ENCODE results near the gene POR.
"Not testable (repeated sequence)": the region's sequence is repeated elsewhere in the genome, so short reads cannot be mapped to it uniquely, and the experiment has no call there.

POR gene

DNA sequence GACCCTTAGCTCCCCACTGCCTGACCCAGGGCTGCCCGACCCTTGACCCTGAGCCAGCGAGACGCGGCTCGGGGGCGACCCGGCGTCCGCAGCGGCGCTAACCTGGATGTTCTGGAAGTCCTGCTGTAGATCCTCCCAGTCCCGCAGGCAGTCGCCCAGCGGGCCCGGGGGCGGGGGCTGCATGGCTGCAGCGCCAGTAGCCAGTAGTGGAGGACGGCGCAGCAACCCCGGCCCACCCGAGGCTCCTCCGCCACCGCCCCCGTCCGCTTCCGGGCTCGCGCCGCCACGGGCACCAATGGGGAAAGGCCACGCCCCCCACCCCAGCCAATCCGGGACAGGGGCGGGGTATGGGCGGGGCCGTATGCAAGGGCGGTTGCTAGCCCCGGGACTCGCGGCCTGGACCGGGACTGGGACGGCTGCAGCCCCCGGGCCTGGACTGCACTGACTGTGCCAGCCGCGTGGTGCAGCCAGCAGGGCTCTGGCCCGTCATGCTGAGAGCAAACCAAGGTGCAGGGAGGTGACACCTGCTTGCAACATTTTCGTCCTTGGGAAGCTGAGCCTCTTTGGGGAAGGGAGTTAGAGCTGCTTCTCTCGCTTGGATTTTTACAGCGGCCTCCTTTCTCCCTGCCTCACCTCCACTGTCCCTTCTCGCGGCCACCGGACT lies 79.6 kb downstream of the POR start, which contains the start of gene TMEM120A:
Gene TMEM120A, minus strand, starts transcription at position 208 of the 664 bp plus-strand sequence. Its CDS starts 25 bp downstream, at position 183.
- DNase-seq = peak; percentile 79 to 86

DNA sequence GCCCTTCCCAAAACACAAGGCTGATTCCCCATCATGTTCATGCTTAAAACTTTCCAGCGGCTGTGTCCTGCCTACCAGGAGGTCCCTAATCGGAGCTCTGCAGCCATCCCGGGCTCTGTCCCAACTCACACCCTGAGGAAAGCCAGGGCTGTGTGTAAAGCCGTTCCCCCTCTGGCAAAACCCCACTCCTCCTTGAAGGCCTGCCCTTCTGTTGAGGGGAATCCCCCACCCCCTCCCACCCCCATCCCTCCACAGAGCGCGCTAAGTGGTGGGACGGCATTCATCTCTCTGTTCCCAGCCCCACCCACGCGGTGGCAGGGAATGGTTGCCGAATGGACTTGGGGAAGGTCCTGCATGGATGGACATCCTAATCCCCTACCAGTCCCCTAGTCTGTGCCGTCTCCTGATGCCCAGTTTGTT lies 80.1 kb downstream of the POR start:
- DNase-seq = no peak

DNA sequence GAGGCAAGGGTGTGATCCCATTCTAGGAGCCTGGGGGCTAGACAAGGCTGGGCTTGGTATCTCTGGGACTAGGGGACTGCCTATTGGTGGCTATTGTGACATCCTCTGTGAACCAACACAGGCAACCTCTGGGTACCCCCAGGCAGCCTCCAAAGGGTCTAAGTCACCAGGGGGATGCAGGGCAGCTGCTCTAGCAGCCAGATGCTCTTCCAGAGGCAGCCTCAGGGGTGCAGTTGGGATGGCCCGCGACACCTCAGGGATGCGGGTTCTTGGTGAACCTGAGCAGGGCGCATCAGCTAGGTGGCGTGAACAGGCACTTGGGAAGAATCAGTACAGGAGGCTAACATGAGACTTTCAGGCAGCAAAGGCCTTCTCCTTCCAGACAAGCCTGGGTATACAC lies 81.0 kb downstream of the POR start:
- DNase-seq = no peak

DNA sequence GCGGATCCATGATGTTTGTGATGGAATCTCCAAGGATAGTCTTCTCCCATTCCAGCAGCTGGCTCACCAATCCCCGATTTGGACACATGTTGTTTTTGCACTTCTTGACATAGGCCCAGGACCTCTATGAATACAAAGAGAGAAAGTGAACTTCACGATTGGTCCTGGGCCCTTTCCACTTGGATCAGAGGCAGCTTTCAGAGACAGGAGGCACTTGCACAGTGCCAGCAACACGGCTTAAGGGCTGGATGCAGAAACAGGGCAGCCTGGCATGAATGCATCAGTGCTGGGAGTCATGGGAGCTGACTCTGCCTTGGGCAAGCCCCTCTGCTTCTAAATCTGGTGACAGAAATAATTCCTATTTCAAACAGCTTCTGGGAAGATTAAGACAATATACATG lies 81.5 kb downstream of the POR start:
- no peak for DNase-seq

DNA sequence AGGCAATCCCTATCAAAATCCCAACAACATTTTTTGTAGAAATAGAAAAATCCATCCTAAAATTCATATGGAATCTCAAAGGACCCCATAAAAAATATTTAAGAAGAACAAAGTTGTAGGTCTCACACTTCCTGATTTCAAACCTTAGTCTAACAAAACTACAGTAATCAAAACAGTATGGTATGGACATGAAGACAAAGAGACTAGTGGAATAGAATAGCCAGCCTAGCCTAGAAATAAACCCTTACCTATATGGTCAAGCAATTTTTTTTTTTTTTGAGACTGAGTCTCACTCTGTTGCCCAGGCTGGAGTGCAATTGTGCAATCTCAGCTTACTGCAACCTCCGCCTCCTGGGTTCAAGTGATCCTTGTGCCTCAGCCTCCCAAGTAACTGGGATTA lies 83.1 kb downstream of the POR start:
- DNase-seq = no peak

DNA sequence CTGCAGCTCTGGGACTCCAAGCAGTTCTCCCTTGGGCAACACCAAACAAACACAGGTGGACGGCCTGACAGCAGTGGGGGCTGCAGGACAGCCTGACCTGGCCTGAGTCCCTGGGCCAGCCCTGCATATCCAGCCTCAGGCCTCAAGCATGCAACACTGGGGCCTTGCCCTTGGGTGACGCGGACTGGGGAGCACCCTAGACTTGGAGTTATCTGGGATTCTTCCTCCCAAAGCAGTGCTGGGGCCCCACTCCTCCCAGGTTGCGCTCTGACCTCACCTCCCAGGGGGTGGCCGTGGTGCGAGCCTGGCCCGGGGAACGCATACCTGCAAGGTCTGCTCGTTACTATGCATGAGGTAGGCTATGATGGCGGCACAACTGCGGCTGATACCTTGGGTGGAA lies 85.6 kb downstream of the POR start:
- DNase-seq = no peak

DNA sequence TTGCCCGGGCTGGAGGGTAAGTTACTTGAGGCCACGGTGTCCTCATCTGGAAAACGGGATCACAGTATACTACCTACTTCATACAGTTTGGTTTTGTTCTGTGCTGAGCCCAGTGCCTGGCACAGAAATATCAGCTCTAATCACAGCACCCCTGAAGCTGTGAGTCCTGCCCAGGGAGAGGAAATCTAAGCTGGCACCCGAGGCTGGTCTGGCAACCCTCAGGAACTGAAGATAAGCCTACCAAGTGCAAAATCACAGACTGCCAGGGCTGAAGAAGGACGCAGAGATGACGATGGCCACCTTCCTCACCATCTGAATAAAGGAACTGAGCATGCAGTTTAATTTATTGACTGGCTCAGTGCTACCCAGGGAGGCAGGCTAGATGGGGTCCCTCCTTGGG lies 87.2 kb downstream of the POR start:
- DNase-seq = no peak

DNA sequence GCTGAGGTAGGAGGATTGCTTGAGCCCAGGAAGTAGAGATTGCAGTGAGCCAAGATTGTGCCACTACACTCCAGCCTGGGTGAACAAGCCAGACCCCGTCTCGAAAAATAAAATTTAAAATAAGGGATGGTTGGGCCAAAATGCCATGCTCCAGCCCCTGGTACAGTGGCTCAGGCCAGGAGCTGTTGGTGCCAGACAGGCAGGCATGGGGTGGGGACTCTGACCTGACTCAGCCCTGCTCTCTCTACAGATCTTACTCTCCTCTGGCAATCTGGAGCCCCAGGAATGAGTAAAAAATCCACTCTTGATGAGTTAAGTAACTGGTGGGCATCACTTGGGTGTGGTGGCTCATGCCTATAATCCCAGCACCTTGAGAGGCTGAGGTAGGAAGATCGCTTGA lies 87.9 kb downstream of the POR start:
- no peak for DNase-seq

DNA sequence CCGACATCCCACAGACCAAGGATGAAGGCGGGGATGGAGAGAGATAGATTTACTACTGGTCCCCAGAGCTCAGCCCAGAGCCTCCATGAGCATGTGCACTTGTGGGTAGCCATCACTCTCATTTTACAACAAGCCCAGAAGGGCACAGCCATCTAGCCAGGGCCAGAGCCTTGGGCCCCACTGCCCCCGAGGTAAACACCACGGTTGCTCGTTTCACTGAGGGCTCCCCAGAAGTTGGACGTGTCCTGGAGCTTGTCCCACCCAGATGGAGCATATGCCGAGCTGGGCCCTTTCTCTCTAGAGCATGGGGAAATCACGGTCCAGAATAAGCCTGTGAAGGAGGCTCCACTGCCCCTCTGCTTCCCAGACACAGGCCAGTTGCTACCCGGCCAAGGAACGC lies 88.4 kb downstream of the POR start:
- DNase-seq = no peak

DNA sequence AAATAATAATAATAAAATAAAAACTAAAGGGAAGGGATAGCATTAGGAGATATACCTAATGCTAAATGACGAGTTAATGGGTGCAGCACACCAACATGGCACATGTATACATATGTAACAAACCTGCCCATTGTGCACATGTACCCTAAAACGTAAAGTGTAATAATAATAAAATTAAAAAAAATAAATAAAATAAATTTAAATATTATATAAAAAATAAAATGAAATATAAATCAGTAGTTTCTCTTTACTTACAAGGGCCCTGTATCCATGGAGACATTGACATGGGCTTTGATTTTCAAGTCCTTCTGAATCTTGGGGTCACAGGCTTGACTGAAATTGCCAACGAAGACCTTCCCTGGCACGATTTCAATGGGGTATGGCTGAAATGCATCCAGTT lies 90.0 kb downstream of the POR start:
- not testable (repeated sequence) for DNase-seq

DNA sequence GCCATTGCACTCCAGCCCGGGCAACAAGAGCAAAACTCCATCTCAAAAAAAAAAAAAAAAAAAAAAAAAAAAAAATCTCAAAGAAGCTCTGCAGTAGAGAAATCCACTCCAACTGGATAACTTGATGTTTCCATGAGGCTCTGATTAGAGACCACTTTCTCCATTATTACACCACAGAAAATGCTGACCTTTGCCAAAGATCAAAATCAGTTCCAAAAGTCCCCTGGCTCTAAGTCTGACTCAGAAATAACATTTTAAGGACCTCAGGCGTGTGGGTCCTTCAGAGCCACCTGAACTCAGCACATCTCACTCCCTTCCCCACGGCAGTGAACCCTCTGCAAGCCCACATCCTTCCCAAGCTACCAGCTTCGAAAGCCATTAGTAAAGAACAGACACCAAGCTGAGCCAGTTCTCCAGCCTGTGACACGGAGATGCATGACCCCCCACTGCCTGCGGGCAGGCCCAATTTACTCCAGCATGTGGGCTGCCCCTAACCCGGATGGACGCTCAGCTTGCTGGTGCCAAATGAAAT lies 93.3 kb downstream of the POR start:
- no peak for DNase-seq

DNA sequence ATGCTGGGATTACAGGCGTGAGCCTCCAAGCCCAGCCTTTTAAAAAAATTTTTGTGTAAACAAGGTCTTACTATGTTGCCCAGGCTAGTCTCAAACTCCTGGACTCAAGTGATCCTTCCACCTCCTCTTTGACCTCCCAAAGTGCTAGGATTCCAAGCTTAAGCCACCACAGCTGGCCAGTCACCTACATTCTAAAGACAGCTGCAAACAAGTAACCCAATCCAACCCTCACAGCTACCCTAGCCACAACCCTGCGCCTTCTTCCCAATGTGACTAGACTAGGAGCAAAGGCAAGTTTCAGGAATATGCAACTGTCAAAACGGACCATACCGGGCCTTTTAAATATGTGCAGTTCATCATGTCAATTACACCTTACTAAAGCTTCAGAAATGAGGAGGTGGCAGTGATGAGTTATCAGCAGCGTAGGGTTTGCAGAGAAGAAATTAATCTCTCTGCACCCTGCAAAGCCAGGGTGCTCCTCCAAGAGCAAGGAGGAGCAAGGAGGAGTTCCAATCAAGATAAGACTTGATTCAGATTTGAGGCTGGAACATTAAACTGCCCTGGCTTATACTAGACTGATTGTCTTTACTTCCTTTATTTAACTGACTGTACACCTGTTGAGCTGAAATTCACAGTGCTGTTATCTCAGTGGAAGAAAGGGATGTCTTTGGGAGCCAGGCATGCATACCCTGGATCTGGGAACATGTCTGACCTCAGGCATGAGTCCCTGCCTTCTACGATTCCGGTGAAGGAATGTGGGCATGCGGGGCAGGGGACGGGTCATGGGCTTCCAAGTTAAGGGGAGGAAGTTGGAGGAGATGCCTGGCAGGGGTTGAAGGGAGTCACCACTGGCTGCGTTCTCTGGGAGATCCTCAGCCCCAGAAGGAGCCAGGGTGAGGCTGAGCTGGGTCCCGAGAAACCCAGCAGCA lies 95.0 kb downstream of the POR start:
- no peak for DNase-seq

DNA sequence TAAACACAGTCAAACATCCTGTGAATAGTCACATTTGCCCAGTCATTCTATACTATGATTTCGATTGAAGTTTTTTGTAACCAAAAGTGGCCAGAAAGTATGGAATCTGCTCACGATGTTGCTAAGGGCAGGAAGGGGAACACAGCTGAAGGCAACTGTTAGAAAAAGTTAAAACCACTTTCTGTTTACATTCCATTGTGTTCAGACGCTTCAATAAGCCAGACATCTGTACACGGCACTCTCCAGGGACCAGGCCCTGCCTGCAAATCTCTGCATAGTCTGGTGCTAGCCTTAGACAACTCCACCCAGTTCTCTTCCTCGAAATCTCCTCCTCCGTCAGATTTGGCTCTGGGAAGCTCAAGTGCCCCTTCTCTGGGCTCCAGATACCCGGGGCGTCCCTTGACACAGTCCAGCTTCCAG lies 96.5 kb downstream of the POR start:
- DNase-seq = no peak

DNA sequence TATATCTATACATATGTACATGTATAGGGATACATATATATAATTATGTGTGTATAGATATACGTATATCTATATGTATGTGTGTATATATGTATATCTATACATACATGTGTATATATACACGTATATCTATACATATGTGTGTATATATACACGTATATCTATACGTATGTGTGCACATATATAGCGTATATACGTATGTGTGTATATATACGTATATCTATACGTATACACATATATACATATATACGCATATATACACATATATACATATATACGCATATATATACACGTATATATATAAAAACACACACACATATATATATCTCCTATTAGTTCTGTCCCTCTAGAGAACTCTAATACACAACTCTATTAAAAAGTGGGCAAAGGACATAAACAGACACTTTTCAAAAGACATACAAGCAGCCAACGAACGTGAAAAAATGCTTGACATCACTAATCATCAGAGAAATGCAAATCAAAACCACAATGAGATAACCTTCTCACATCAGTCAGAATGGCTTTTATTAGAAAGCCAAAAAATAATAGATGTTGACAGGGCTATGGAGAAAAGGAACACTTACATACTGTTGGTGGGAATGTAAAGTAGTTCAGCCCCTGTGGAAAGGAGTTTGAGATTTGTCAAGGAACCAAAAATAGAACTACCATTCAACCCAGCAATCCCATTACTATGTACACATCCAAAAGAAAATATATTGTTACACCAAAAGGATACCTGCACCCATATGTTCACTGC lies 101.4 kb downstream of the POR start:
- DNase-seq = no peak

DNA sequence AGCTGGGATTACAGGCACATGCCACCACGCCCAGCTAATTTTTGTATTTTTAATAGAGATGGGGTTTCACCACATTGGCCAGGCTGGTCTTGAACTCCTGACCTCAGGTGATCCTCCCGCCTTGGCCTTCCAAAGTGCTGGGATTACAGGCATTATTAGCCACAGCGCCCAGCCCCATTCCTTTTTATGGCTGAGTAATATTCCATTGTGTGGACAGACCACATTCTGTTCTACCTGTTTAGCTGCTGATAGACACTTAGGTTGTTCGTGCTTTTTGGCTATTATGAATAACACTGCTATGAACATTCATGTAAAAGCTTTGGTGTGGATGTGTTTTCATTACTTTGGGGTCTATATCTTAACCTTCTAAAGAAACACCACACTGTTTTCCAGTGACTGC lies 103.6 kb downstream of the POR start:
- DNase-seq = not testable (repeated sequence)

DNA sequence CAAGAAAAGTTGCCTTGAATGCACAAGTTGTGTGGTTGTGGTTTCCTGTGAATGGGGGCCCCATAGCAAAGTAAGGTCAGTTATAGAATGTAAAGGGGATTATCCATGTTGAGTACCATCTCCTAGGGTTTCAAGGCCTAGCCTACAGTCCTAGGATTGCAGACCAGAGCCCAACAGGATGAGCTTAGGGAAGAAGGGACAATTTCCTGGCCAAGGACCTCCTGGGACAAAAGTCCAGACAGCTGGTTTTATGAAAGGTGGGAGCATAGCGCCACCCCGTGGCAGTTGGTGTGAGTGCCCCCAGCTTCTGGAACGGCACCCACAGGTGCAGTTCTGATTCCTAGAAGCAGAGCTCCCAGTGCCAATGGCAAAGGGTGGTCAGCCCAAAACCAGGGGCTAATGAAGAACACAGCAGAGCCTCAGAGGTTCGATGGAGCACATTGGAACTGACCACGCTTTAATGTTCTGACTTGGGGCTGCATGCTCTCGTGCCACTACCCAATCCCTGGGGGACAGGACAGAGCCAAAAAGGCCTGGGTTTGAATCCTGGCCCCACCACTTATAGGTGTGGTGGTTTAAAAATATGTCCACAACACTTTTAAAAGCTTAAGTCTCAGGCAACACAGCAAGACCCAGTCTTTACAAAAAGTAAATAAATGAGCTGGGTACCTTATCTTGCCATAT lies 105.2 kb downstream of the POR start:
- peak; percentile 45 to 58 for DNase-seq

DNA sequence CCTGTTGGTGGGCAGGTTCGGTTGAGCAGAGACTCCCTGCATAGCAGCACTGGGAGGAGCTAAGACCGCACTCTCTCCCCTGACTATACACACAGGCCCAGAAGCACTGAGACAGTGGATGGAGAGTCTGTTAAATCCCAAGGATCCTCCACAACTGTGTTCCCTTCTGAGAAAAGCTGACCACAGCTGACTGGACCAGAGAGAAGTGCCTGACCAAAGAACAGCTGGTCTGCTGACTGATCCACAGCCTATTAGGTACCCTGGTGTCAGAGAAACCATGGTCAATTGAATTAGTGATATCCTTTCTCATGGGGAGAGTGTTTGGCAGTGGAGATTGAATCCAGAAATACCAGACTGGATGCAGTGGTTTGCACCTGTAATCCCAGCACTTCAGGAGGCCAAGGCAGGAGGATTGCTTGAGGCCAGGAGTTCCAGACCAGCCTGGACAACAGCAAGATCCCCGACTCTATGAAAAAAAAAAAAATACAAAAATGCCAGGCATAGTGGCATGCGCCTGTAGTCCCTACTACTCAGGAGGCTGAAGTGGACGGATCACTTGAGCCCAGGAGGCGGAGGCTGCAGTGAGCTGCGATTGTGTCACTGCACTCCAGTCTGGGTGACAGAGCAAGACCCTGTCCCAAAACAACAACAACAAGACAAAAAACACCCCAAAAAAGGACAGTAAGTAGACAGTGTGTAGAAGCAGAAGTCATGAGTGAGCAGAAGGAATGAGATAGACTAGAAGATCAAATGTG lies 107.2 kb downstream of the POR start:
- no peak for DNase-seq

DNA sequence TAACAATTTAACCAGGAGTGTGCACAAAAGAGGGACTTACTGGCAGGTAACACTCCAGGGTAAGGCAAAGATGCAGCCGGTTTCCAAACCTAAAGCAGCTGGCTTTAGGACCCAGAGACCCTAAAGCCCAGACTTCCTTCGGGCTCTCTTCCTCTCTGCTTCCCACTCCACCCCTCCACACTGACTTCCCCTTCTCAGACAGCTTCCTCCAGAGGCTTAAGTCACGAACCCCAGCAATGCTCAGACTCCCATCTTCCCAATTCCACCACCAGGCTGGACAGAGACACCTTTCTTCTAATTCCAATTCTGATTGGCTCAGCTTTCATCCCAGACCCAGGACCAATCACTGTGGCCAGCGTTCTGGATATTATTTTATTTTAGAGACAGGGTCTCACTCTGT lies 108.0 kb downstream of the POR start:
- peak; percentile 89 to 95 for DNase-seq

DNA sequence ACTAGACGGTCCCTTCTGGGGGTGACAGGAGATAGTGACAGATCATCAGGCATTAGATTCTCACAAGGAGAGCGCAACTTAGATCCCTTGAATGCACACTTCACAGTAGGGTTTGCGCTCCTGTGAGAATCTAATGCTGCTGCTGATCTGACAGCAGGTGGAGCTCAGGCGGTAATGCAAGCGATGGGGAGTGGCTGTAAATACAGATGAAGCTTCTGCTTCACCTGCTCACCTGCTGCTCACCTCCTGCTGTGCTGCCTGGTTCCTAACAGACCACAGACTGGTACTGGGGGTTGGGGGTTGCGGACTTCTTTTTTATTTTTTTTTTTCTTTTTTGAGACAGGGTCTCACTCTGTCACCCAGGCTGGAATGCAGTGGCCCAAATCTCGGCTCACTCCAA lies 114.7 kb downstream of the POR start:
- not testable (repeated sequence) for DNase-seq

DNA sequence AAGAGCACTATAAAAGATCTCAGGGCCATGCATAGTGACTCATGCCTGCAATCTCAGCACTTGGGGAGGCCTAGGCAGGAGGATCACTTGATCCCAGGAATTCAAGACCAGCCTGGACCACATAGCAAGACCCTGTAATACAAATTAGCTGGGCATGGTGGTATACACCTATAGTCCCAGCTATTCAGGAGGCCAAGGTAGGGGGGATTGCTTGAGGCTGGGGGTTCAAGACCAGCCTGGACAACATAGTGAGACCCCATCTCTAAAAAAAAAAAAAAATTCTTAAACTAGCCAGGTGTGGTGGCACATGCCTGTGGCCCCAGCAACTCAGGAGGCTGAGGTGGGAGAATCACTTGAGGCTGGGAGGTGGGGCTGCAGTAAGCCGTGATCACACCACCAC lies 117.0 kb downstream of the POR start:
- no peak for DNase-seq

Measured in Kasumi-1 (cell line).